ENCODE results near the gene EEF2K. TPM values are rescaled to one million over a fixed set of nuclear protein-coding genes. Genes with fewer than 3 reads are reported as not detected.

Gene EEF2K
- total and polyA plus RNA-seq, 2 experiments from 2014 or later: 16.1 to 26.1 TPM

DNA sequence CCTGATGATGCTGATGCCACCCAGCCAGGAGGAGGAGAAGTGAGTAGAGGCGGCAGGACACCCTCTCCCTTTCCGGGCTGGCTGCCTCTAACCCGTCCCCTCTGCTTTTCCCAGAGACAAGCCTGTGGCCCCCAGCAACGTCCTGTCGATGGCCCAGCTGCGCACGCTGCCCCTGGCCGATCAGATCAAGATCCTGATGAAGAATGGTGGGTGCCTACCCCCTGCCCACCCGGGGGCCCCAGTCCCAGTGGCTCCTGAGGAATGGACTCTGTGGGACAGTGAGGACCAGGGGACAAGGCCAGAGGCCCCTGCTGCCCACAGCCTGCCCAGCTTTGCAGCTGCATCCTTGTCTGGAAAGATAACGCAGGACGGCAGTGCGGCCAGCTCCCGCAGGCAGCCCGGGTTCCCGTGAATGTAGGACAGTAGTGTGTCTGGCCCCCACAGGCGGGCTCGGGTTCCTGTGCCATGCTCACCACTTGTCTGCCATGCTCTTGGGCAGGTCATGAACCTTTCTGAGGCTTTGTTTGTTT is 111.0 kb downstream of the EEF2K start:
- no peaks in the 10 kb centered on the region for H3K9me3 ChIP-seq (ENCODE audit: low read depth)
- peaks cover 13% of the 10 kb centered on the region for H3K36me3 ChIP-seq
- no peak overlapping the region for H3K27ac ChIP-seq
- TF ChIP-seq, protein P1, sequence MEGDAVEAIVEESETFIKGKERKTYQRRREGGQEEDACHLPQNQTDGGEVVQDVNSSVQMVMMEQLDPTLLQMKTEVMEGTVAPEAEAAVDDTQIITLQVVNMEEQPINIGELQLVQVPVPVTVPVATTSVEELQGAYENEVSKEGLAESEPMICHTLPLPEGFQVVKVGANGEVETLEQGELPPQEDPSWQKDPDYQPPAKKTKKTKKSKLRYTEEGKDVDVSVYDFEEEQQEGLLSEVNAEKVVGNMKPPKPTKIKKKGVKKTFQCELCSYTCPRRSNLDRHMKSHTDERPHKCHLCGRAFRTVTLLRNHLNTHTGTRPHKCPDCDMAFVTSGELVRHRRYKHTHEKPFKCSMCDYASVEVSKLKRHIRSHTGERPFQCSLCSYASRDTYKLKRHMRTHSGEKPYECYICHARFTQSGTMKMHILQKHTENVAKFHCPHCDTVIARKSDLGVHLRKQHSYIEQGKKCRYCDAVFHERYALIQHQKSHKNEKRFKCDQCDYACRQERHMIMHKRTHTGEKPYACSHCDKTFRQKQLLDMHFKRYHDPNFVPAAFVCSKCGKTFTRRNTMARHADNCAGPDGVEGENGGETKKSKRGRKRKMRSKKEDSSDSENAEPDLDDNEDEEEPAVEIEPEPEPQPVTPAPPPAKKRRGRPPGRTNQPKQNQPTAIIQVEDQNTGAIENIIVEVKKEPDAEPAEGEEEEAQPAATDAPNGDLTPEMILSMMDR (IDR thresholded peaks at IDR 0.05; ENCODE audit: low read depth, low read length): no peak
- no peak overlapping the region for H3K4me3 ChIP-seq
- no peaks in the 10 kb centered on the region for H3K4me1 ChIP-seq (ENCODE audit: low read depth)
- DNase-seq (ENCODE audit: low read depth in 1 of 2, low spot score in 1 of 2): no peak
- no peaks in the 10 kb centered on the region for H3K27me3 ChIP-seq

DNA sequence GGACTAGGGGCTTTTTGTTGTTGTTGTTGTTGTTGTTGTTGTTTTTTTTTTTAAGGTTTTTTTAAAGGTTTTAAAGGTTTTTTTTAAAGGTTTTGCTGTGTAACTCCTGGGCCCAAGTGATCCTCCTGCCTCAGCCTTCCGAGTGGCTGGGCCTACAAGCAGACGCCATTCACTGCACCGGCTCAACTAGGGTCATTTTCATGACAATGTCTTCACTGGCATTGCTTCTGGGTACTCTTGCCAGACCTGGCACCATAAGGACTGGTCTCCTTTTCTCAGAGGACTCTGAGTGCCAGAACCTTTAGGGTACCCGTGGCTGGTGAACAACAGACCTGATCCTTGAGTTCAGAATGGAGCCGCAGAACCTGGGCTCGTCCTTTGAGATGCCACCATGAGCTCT is 111.5 kb downstream of the EEF2K start:
- H3K9me3 ChIP-seq (ENCODE audit: low read depth): no peaks in the 10 kb centered on the region
- no peak overlapping the region for H3K4me3 ChIP-seq
- no peak for DNase-seq (ENCODE audit: low read depth in 1 of 2, low spot score in 1 of 2)
- H3K36me3 ChIP-seq: peaks cover 9% of the 10 kb centered on the region
- TF ChIP-seq, protein P1 (IDR thresholded peaks at IDR 0.05; ENCODE audit: low read depth, low read length): no peak
- no peak overlapping the region for H3K27ac ChIP-seq
- no peaks in the 10 kb centered on the region for H3K27me3 ChIP-seq
- no peaks in the 10 kb centered on the region for H3K4me1 ChIP-seq (ENCODE audit: low read depth)

DNA sequence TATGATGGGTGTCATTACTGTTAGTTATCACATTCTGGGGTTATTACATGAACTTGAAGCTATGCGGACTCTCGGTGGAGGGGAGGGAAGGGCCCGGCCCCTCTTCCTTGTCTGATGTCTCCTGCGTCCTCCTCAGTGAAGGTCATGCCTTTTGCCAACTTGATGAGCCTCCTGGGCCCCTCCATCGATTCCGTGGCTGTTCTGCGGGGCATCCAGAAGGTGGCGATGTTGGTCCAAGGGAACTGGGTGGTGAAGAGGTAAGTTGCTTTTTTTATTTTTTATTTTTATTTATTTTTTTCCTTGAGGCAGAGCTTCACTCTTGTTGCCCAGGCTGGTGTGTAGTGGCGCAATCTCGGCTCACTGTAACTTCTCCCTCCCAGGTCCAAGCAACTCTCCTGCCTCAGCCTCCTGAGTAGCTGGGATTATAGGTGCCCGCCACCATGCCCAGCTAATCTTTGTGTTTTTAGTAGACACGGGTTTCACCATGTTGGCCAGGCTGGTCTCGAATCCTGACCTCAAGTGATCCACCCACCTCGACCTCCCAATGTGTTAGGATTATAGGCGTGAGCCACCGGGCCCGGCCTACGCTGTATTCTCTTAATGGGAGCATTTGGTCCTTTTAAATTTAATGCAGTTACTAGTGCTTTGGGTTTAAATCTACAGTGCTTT is 112.7 kb downstream of the EEF2K start:
- H3K36me3 ChIP-seq: peaks cover 9% of the 10 kb centered on the region
- H3K4me3 ChIP-seq: no peak overlapping the region
- no peak overlapping the region for H3K27ac ChIP-seq
- H3K27me3 ChIP-seq: no peaks in the 10 kb centered on the region
- peak in 1 of 2 donors; percentile 47 for DNase-seq (ENCODE audit: low read depth in 1 of 2, low spot score in 1 of 2)
- TF ChIP-seq, protein P1 (IDR thresholded peaks at IDR 0.05; ENCODE audit: low read depth, low read length): peak; percentile 68
- no peaks in the 10 kb centered on the region for H3K4me1 ChIP-seq (ENCODE audit: low read depth)
- H3K9me3 ChIP-seq (ENCODE audit: low read depth): no peaks in the 10 kb centered on the region

DNA sequence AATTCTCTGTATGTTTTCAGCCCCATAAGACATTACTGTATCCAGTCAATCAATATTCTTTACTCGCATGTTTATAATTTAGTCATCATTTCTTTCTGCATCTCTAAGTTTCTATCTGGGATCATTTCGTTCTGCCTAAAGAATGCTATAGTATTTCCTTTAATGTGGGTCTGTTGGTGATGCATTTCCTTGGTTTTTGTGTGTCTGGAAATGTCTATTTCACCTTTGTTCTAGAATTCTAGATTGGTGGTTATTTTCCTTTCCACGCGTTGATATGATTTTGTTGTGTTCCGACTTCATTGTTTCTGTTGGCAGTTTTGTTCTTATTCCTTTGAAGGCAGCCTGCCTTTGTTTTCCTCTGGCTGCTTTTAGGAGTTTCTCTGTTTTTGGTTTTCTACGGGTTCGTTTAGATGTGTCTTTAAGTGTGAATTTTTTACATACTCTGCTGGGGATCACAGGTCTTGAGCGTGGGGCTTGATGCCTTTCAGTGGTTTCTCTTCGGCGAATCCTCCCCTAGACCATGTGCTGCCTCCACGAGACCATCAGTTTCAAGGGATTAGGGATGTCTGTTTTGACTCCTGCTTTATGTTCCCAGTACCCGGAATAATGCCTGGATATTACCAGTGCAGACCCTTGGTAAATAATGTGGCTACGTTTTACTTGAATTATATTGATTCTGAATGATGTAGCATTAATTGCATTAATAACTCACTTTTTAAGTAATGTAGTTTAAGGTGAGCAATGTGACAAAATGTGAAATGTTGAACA is 114.7 kb downstream of the EEF2K start:
- peaks cover 2% of the 10 kb centered on the region for H3K36me3 ChIP-seq
- H3K4me3 ChIP-seq: no peak overlapping the region
- no peak overlapping the region for H3K27ac ChIP-seq
- no peaks in the 10 kb centered on the region for H3K9me3 ChIP-seq (ENCODE audit: low read depth)
- TF ChIP-seq, protein P1 (IDR thresholded peaks at IDR 0.05; ENCODE audit: low read depth, low read length): no peak
- DNase-seq (ENCODE audit: low read depth in 1 of 2, low spot score in 1 of 2): no peak
- no peaks in the 10 kb centered on the region for H3K27me3 ChIP-seq
- no peaks in the 10 kb centered on the region for H3K4me1 ChIP-seq (ENCODE audit: low read depth)

DNA sequence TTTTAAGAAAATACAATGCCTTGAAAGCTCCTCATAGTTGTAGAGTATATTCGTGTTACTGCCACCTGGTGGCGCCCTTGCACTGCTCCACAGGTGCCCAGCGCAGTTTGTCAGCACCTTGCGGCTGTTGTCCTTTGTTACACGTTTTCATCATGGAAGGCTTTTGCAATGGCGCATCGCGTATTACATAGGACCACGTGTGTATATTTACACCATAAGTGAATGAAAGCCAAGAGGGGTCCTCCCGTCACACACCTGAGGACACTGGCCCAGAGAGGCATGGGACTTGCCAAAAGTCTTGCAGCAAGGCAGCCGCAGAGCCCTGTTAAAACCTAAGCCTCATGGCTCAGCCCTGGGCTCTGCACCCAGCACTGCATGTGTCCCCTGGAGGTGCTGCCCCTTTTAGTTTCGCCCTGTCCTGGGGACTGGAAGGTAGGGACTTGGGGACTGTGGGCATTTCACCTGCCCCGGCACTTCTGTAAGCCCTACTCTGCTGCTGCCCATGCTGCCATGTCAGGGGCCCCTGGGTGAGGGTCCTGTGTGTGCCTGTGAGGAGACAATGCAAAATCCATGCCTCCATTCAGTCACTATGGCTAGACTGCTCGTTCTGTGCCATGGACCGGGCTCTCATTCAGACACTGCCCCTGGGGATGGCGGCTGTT is 115.4 kb downstream of the EEF2K start:
- no peak overlapping the region for H3K27ac ChIP-seq
- no peaks in the 10 kb centered on the region for H3K27me3 ChIP-seq
- H3K36me3 ChIP-seq: peaks cover 2% of the 10 kb centered on the region
- no peaks in the 10 kb centered on the region for H3K9me3 ChIP-seq (ENCODE audit: low read depth)
- peak; percentile 77 to 82 for DNase-seq (ENCODE audit: low read depth in 1 of 2, low spot score in 1 of 2)
- TF ChIP-seq, protein P1 (IDR thresholded peaks at IDR 0.05; ENCODE audit: low read depth, low read length): peak; percentile 78
- H3K4me1 ChIP-seq (ENCODE audit: low read depth): no peaks in the 10 kb centered on the region
- H3K4me3 ChIP-seq: no peak overlapping the region

All from cardiac muscle cell (in vitro differentiated cells and primary cell).